Parathyroid adenoma (tissue), 2 donors: ENCODE data around the gene RGS12.

Experiments
- H2AFZ ChIP-seq: fragments of 300-600 bp; sonication (generic); one replicate; pipeline ENCODE4 v1.7.0; 2017; ENCODE audit warnings: antibody characterized with exemption, mild to moderate bottlenecking
- H3K27ac ChIP-seq: fragments of 300-600 bp; sonication (generic); one replicate; pipeline ENCODE4 v1.7.0; 2017
- H3K27me3 ChIP-seq: fragments of 300-600 bp; sonication (generic); one replicate; pipeline ENCODE4 v1.7.0; 2017; ENCODE audit warnings: low read length; ENCODE audit not compliant: control insufficient read depth, insufficient read depth
- H3K36me3 ChIP-seq: fragments of 300-600 bp; sonication (generic); one replicate; pipeline ENCODE4 v1.7.0; 2017; ENCODE audit warnings: low read length; ENCODE audit not compliant: control insufficient read depth, insufficient read depth
- H3K4me1 ChIP-seq: fragments of 300-600 bp; sonication (generic); one replicate; pipeline ENCODE4 v1.7.0; 2017; ENCODE audit warnings: control low read depth
- H3K4me2 ChIP-seq: fragments of 300-600 bp; sonication (generic); one replicate; pipeline ENCODE4 v1.7.0; 2017; ENCODE audit warnings: low read length
- H3K4me3 ChIP-seq: fragments of 300-600 bp; sonication (generic); one replicate; pipeline ENCODE4 v1.7.0; 2017; ENCODE audit warnings: low read depth, low read length
- H3K79me2 ChIP-seq: fragments of 300-600 bp; sonication (generic); one replicate; pipeline ENCODE4 v1.7.0; 2017; ENCODE audit warnings: control low read depth
- H3K9ac ChIP-seq: fragments of 300-600 bp; sonication (generic); one replicate; pipeline ENCODE4 v1.7.0; 2017; ENCODE audit warnings: mild to moderate bottlenecking
- H3K9me3 ChIP-seq: fragments of 300-600 bp; sonication (generic); one replicate; pipeline ENCODE4 v1.7.0; 2017; ENCODE audit warnings: low read length; ENCODE audit not compliant: control insufficient read depth
- CTCF ChIP-seq: fragments of 300-600 bp; sonication (generic); IDR thresholded peaks from one replicate; pipeline ENCODE4 v1.7.0; 2017; ENCODE audit warnings: antibody characterized with exemption, mild to moderate bottlenecking
- donor health status: primary hyperparathyroidism.

Gene RGS12

GRCh38 chr4:3280466-3280865, 12.4 kb upstream of the RGS12 start:
- Histone ChIP-seq H3K36me3 (no peaks in the 10 kb centered on the region), H3K9me3 (no peaks in the 10 kb centered on the region), H3K27me3 (no peaks in the 10 kb centered on the region), H3K4me1 (no peaks in the 10 kb centered on the region), H3K4me3 (no peak overlapping the region), H3K4me2 (no peak overlapping the region), H3K79me2 (no peaks in the 10 kb centered on the region), H2AFZ (no peak overlapping the region), H3K9ac (no peak overlapping the region), H3K27ac (no peak overlapping the region)
- TF ChIP-seq CTCF, result no peak

GRCh38 chr4:3283483-3283882, 9.3 kb upstream of the RGS12 start:
- Histone ChIP-seq H3K27me3 (no peaks in the 10 kb centered on the region), H3K9ac (no peak overlapping the region), H3K27ac (no peak overlapping the region), H3K4me2 (no peak overlapping the region), H3K4me1 (no peaks in the 10 kb centered on the region), H3K36me3 (no peaks in the 10 kb centered on the region), H3K9me3 (no peaks in the 10 kb centered on the region), H3K4me3 (no peak overlapping the region), H2AFZ (no peak overlapping the region), H3K79me2 (no peaks in the 10 kb centered on the region)
- no peak for TF ChIP-seq CTCF

GRCh38 chr4:3283916-3284315, 8.9 kb upstream of the RGS12 start:
- no peak overlapping the region for H3K4me2 ChIP-seq
- no peaks in the 10 kb centered on the region for H3K36me3 ChIP-seq
- no peak overlapping the region for H2AFZ ChIP-seq
- no peak for TF ChIP-seq CTCF
- no peaks in the 10 kb centered on the region for H3K9me3 ChIP-seq
- no peak overlapping the region for H3K4me3 ChIP-seq
- no peak overlapping the region for H3K27ac ChIP-seq
- no peak overlapping the region for H3K9ac ChIP-seq
- H3K79me2 ChIP-seq, result no peaks in the 10 kb centered on the region
- no peaks in the 10 kb centered on the region for H3K4me1 ChIP-seq
- no peaks in the 10 kb centered on the region for H3K27me3 ChIP-seq

GRCh38 chr4:3284734-3285557, 7.9 kb upstream of the RGS12 start:
- Histone ChIP-seq H3K9ac (no peak overlapping the region), H3K9me3 (no peaks in the 10 kb centered on the region), H2AFZ (no peak overlapping the region), H3K4me1 (no peaks in the 10 kb centered on the region), H3K27ac (no peak overlapping the region), H3K27me3 (no peaks in the 10 kb centered on the region), H3K36me3 (no peaks in the 10 kb centered on the region), H3K4me3 (no peak overlapping the region), H3K4me2 (no peak overlapping the region), H3K79me2 (no peaks in the 10 kb centered on the region)
- no peak for TF ChIP-seq CTCF
